ENCODE data around the gene PCDHA9.
"Not testable (repeated sequence)": the region's sequence is repeated elsewhere in the genome, so short reads cannot be mapped to it uniquely, and the experiment has no call there.

Gene PCDHA9

DNA sequence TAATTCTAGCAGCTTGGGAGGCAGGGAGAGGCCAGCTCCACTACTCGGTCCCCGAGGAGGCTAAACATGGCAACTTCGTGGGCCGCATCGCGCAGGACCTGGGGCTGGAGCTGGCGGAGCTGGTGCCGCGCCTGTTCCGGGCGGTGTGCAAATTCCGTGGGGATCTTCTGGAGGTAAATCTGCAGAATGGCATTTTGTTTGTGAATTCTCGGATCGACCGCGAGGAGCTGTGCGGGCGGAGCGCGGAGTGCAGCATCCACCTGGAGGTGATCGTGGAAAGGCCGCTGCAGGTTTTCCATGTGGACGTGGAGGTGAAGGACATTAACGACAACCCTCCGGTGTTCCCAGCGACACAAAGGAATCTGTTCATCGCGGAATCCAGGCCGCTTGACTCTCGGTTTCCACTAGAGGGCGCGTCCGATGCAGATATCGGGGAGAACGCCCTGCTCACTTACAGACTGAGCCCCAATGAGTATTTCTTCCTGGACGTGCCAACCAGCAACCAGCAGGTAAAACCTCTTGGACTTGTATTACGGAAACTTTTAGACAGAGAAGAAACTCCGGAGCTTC lies 13.7 kb upstream of the PCDHA9 start:
- DNase-seq (ENCODE audit: low read depth): not testable (repeated sequence)

DNA sequence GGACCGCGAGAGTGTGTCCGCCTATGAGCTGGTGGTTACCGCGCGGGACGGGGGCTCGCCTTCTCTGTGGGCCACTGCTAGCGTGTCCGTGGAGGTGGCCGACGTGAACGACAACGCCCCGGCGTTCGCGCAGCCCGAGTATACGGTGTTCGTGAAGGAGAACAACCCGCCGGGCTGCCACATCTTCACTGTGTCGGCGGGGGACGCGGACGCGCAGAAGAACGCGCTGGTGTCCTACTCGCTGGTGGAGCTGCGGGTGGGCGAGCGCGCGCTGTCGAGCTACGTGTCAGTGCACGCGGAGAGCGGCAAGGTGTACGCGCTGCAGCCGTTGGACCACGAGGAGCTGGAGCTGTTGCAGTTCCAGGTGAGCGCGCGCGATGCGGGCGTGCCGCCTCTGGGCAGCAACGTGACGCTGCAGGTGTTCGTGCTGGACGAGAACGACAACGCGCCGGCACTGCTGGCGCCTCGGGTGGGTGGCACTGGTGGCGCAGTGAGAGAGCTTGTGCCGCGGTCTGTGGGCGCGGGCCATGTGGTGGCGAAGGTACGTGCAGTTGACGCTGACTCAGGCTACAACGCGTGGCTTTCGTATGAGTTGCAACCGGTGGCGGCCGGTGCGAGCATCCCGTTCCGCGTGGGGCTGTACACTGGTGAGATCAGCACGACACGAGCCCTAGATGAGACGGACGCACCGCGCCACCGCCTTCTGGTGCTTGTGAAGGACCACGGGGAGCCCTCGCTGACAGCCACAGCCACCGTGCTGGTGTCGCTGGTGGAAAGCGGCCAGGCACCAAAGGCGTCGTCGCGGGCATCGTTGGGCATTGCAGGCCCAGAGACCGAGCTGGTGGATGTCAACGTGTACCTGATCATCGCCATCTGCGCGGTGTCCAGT lies 12.3 kb upstream of the PCDHA9 start:
- DNase-seq (ENCODE audit: low read depth): no peak

- DNase-seq (ENCODE audit: low read depth): no peak
These were observed 6.9 kb upstream of the PCDHA9 start, which contains the start of gene PCDHA8 for GRCh38 chr5:140840978-140841962. Gene PCDHA8, plus strand, starts transcription at chr5:140841187. Its CDS starts 135 bp downstream, at chr5:140841322.

GRCh38 chr5:140842798-140843733 lies 5.1 kb upstream of the PCDHA9 start:
- no peak for DNase-seq (ENCODE audit: low read depth)

- not testable (repeated sequence) for DNase-seq (ENCODE audit: low read depth)
These were observed 1.9 kb downstream of the PCDHA9 start for GRCh38 chr5:140849831-140850634.

DNA sequence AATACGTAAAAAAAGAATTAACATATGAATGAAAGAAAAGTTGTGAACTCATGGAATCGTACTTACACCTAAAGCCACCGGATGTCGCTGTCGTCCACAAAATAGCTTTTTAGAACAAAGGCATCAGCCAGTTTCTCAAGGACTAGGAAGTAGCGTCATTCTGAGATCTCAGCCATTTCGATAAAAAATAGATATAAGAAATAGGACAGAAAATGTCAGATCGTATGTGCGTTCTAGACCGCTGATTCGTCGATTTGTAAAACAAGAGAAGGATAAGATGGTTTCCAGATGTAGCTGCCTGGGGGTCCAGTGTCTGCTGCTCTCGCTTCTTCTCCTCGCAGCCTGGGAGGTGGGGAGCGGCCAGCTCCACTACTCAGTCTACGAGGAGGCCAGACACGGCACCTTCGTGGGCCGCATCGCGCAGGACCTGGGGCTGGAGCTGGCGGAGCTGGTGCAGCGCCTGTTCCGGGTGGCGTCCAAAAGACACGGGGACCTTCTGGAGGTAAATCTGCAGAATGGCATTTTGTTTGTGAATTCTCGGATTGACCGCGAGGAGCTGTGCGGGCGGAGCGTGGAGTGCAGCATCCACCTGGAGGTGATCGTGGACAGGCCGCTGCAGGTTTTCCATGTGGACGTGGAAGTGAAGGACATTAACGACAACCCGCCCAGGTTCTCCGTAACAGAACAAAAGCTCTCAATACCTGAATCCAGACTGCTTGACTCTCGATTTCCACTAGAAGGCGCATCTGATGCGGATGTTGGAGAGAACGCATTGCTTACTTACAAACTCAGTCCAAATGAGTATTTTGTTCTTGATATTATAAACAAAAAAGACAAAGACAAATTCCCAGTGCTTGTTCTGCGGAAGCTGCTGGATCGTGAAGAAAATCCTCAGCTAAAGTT lies 7.8 kb downstream of the PCDHA9 start, which contains the start of gene PCDHA10:
Gene PCDHA10 (plus strand): TSS at position 126 of the 903 bp plus-strand sequence. CDS start 152 bp downstream, at position 278.
- no peak for DNase-seq (ENCODE audit: low read depth)

DNA sequence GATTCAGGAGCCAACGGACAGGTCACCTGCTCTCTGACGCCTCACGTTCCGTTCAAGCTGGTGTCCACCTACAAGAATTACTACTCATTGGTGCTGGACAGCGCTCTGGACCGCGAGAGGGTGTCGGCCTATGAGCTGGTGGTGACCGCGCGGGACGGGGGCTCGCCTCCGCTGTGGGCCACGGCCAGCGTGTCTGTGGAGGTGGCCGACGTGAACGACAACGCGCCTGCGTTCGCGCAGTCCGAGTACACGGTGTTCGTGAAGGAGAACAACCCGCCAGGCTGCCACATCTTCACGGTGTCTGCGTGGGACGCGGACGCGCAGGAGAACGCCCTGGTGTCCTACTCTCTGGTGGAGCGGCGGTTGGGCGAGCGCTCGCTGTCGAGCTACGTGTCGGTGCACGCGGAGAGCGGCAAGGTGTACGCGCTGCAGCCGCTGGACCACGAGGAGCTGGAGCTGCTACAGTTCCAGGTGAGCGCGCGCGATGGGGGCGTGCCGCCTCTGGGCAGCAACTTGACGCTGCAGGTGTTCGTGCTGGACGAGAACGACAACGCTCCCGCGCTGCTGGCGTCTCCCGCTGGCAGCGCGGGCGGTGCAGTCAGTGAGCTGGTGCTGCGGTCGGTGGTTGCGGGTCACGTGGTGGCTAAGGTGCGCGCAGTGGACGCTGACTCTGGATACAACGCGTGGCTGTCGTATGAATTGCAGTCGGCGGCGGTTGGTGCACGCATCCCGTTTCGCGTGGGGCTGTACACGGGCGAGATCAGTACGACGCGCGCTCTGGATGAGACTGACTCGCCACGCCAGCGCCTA lies 9.2 kb downstream of the PCDHA9 start:
- DNase-seq (ENCODE audit: low read depth): no peak

GRCh38 chr5:140857987-140858240 lies 9.7 kb downstream of the PCDHA9 start:
- no peak for DNase-seq (ENCODE audit: low read depth)

DNA sequence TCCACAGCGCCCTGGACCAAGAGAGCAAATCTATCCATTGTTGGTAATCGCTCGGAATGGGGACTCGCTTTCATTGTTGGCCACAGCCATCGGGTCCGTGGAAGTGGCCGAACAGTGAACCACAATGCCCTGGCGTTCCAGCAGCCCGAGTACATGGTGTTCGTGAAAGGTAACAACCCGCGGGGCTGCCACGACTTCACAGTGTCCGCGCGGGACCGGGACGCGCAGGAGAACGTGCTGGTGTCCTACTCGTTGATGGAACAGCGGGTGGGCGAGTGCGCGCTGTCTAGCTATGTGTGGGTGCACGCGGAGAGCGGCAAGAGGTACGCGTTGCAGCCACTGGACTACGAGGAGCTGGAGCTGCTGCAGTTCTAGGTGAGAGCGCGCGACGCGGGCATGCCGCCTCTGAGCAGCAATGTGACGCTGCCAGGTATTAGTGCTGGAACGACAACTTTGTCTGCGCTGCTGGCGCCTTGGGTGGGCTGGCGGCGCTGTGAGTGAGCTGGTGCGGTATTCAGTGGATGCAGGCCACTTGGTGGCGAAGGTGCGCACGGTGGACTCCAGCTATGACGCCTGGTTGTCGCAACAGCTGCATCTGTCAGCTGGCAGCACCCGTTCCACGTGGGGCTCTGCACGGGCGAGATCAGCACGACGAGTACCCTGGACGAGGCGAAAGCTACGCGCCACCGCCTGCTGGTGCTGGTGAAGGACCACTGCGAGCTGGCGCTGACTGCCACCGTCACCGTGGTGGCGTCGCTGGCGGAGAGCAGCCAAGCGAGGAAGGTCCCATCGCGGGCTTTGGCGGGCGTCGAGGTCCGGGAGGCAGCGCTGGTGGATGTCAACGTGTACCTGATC lies 14.5 kb downstream of the PCDHA9 start:
- DNase-seq (ENCODE audit: low read depth): no peak

GRCh38 chr5:140868721-140869554 lies 20.8 kb downstream of the PCDHA9 start, which contains the start of gene PCDHA11:
Gene PCDHA11, plus strand, starts transcription at chr5:140868957. Its CDS starts 147 bp downstream, at chr5:140869104.
- no peak for DNase-seq (ENCODE audit: low read depth)

DNA sequence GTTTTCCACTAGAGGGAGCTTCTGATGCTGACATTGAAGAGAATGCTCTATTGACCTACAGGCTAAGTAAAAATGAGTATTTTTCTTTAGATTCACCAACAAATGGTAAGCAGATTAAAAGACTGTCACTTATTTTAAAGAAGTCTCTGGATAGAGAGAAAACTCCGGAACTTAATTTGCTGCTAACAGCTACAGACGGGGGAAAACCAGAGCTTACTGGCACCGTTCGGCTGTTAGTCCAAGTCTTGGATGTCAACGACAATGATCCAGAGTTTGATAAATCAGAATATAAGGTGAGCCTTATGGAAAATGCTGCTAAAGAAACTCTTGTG lies 21.3 kb downstream of the PCDHA9 start:
- no peak for DNase-seq (ENCODE audit: low read depth)

DNA sequence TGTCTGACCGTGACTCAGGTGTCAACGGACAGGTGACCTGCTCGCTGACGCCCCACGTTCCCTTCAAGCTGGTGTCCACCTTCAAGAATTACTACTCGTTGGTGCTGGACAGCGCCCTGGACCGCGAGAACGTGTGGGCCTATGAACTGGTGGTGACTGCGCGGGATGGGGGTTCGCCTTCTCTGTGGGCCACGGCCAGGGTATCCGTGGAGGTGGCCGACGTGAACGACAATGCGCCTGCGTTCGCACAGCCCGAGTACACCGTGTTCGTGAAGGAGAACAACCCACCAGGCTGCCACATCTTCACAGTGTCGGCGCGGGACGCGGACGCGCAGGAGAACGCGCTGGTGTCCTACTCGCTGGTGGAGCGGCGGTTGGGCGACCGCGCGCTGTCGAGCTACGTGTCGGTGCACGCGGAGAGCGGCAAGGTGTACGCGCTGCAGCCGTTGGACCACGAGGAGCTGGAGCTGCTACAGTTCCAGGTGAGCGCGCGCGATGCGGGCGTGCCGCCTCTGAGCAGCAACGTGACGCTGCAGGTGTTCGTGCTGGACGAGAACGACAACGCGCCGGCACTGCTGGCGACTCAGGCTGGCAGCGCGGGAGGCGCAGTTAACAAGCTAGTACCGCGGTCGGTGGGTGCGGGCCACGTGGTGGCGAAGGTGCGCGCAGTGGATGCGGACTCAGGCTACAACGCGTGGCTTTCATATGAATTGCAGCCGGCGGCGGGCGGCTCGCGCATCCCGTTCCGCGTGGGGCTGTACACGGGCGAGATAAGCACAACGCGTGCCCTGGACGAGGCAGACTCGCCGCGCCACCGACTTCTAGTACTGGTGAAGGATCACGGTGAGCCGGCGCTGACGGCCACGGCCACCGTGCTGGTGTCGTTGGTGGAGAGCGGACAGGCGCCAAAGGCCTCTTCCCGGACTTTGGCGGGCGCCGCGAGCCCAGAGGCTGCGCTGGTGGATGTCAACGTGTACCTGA lies 22.3 kb downstream of the PCDHA9 start:
- no peak for DNase-seq (ENCODE audit: low read depth)

- DNase-seq (ENCODE audit: low read depth): no peak
These were observed 27.2 kb downstream of the PCDHA9 start, which contains the start of gene PCDHA12 for GRCh38 chr5:140875085-140876065. Gene PCDHA12, plus strand, starts transcription at chr5:140875308. Its CDS starts 165 bp downstream, at chr5:140875473.

Data from activated T-cell treated with anti-CD3 and anti-CD28 coated beads for 48 hours (primary cell).